GM12874 (cell line): ENCODE data around the gene MVB12B.

Experiments
- TF ChIP-seq, protein P1 (sequence below): IDR thresholded peaks from 2 replicates; pipeline ENCODE4 v1.5.1; 2011; ENCODE audit warnings: low read depth, mild to moderate bottlenecking, control low read depth, low read length, moderate library complexity; ENCODE audit not compliant: insufficient read depth

Gene MVB12B

DNA sequence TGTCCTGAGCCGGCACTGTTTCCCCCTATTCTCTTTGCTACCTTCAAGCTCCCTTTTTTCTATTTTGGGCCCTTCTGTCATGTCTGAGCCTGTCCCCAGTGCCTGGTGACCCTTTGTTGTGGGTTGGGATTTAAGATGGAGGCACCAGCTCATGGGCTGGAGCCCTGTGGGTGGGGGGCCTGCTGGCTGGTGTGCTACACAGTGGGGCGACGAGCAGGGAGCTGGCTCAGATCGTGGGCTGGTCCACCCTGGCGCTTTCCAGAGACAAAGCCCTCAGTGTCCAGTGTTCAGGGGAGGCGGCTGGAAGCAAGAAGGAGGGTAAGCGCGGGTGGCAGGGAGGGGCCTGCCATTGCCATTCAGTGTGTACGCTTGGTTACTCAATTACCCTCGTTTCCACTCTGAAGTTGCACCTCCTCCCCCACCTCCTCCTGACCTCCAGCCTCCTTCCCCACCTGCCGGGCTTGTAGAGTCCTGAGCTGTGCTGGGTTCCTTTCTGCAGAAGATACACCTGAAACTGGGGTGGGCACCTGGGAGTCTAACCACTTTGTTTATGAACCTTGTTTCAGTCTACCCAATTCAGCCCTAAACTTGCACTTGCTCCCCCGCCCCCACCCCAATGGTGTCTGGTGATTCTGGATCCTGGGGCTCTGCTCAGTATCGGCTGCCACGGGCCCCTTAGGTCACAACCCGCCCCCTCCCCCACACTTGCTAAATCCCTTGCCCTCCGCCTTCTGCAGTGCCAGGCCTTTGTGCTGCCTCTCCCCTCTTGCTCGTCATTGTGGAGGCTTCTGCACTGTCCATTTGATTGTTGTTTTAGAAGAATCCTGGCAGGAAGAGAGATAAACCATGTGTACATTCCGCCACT lies 49.9 kb downstream of the MVB12B start:
- TF ChIP-seq, protein P1, sequence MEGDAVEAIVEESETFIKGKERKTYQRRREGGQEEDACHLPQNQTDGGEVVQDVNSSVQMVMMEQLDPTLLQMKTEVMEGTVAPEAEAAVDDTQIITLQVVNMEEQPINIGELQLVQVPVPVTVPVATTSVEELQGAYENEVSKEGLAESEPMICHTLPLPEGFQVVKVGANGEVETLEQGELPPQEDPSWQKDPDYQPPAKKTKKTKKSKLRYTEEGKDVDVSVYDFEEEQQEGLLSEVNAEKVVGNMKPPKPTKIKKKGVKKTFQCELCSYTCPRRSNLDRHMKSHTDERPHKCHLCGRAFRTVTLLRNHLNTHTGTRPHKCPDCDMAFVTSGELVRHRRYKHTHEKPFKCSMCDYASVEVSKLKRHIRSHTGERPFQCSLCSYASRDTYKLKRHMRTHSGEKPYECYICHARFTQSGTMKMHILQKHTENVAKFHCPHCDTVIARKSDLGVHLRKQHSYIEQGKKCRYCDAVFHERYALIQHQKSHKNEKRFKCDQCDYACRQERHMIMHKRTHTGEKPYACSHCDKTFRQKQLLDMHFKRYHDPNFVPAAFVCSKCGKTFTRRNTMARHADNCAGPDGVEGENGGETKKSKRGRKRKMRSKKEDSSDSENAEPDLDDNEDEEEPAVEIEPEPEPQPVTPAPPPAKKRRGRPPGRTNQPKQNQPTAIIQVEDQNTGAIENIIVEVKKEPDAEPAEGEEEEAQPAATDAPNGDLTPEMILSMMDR: no peak

DNA sequence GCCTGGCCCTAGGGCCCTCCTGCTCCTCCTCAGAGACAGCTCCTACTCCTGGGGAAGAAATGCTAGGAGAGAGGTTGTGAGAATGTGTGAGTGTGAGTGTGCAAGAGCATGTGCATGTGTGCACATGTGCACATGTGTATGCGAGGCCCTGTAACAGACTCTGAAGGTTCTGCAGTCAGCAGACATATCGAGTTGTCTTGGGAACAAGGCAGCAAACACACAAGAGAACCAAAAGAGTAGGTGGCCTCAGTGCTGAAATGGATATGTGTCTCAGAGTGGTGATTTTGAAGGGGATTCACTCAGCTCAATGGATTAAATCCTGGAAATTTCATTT lies 50.5 kb downstream of the MVB12B start:
- TF ChIP-seq, protein P1: no peak

DNA sequence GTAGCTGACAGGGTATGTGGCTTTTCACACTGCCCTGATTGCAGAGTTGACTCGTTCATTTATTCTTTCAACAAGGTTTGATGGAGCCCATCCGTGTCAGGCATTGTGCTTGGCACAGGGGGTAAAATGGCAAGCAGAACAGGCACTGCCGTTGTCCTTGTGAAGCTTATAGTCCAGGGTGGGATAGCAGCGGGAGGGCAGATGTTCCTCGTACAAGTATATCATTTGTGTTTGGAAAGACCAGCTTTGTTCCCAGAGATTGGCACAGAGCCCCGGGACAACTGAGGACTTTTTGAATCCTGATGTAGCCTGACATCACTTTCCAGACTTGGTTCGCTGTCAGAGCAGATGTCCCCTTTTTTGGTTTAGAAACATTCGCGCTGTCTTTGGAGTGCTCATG lies 50.9 kb downstream of the MVB12B start:
- TF ChIP-seq, protein P1: no peak

DNA sequence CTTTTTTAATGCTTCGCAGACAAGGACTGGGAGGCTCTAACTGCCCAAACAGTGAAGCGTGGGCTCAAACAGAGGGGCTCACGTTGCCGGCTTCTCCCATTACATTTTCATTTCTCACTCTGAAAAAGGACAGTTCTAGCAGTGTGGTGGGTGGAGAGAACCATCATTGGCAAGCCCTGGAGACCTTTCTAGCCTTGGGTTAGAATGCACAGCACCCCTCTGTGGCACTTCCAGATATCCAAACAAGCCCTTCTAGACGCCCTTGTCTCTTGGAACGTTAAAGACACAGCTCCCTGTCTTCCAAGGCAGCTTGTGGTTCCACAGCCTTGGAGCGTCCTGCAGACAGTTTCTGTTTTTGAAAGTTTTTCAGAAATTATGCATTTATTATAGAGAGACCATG lies 52.1 kb downstream of the MVB12B start:
- TF ChIP-seq, protein P1: no peak

DNA sequence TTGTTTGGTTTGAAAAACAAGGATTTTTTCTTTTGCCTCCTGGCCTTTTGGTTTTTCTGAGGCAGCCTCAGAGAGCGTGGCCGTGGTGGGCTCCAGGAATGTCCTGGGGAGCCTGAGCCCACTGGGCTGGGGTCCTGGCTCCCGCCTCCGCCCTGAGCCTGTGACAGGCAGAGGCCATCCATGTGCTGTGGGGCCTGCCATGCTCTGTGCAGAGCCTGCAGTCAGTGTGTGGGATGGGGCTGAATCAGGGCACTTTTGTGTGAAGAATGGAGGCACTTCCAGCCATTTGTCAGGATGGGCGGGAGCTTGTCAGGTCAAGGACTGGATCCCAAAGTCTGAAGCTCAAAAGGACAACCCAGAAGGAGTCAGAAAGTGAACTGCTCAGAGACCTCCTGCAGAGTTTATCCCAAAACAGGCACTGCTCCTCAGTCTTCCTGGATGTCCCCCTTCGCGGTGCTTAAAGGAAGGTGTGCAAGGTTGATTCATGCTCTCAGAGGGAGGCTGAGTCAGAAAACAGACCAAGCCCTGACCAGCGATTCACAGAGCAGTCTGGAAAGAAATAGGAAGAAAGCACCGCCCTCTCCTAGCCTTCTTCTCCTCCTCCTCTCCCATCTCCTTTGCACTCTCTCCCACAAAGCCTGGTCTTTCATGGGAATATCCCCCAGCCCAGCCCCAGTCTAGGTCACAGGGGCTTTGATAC lies 53.2 kb downstream of the MVB12B start:
- TF ChIP-seq, protein P1: no peak

DNA sequence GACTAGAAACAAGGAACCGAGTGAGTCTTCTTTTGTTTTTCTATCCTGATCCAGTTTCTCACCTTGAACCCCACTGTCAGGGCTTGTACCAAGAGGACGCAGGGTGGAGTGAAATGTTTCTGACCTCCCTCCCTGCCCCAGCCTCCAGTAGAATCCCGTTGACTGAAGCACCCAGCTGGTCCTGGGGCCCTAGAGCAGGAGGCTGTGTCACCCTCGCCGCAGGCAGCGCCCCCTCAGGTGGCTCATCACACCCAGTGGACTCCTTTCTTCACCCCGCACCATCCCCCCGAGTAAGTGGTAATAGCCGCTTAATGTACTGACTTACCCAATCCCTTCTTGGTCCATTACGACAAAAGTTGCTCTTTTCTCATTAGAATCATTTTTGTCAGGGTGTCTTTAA lies 53.8 kb downstream of the MVB12B start:
- TF ChIP-seq, protein P1: no peak

DNA sequence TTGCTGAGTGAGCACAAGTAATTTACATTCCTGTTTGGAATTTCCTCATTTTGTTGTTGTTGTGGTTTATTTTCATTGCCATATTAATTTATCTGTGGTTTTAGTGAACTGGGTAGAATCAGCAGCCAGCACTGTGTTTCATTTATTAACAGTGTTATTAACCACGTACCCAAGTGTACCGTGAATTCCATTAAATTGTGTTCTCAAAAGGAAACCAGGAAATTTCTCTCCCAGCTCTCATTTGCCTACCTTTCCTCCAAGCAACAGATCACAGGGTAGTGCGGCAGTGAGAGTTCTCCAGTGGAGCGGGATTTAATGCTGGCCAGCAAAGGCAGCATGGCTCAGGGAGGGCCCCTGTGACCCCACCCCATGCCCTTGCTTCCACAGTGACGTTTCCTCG lies 54.6 kb downstream of the MVB12B start:
- TF ChIP-seq, protein P1: no peak
